PFSK-1 (cell line): ENCODE results near the gene LIN28B.

Experiments used
- POLR2AphosphoS5 ChIP-seq: IDR thresholded peaks from 2 replicates; pipeline ENCODE4 v1.6.1; 2012; ENCODE audit warnings: low read depth, mild to moderate bottlenecking, control low read depth, low read length, moderate library complexity
- REST ChIP-seq, 2 experiments: IDR thresholded peaks; 2 replicates each; pipeline versions ENCODE4 v1.6.1 to v1.8.0; 2011 to 2012; ENCODE audit warnings: low read depth in 2 of 2, low read length in 2 of 2, control low read depth in 1 of 2, inconsistent platforms in 1 of 2, mild to moderate bottlenecking in 1 of 2, moderate library complexity in 1 of 2; ENCODE audit not compliant: insufficient read depth in 1 of 2
- SIN3A ChIP-seq: IDR thresholded peaks from 2 replicates; pipeline ENCODE4 v1.6.1; 2012; ENCODE audit warnings: mild to moderate bottlenecking, low read length, moderate library complexity, borderline replicate concordance; ENCODE audit not compliant: insufficient read depth

GRCh38 chr6:105095139-105095538, 138.2 kb downstream of the LIN28B start:
- TF ChIP-seq SIN3A (no peak), POLR2AphosphoS5 (no peak), REST (IDR thresholded peaks at IDR 0.05; ENCODE audit: insufficient read depth in 1 of 2, low read depth in 2 of 2, low read length in 2 of 2) (no peak)
